Adrenal gland (tissue), 5 donors: ENCODE measurements around the gene ARL3.

Experiments
- CTCF ChIP-seq, 6 experiments: fragments of 450-650 bp in 4 of 6; fragments of 200-600 bp in 2 of 6; sonication (generic) in 1 of 6; IDR thresholded peaks; 1 replicate in 5 of 6; 2 replicates in 1 of 6; pipeline versions ENCODE4 v1.5.1 to v1.8.0; 2016 to 2021; ENCODE audit warnings: antibody characterized with exemption in 6 of 6, mild to moderate bottlenecking in 2 of 6, moderate library complexity in 1 of 6
- POLR2A ChIP-seq, 2 donors: fragments of 450-650 bp; IDR thresholded peaks; one replicate each; pipeline ENCODE4 v1.6.1; 2017; ENCODE audit warnings: antibody characterized with exemption in 2 of 2, mild to moderate bottlenecking in 2 of 2, moderate library complexity in 1 of 2
- donor health status: DM: no; HTN: no; CAD: no.

- TF ChIP-seq CTCF (IDR thresholded peaks at IDR 0.05), result no peak
- TF ChIP-seq POLR2A (IDR thresholded peaks at IDR 0.05), result no peak
These were observed 45.7 kb downstream of the ARL3 start for GRCh38 chr10:102668326-102669107.
